ENCODE data around the gene CAVIN2.
"Not testable (repeated sequence)": the region's sequence is repeated elsewhere in the genome, so short reads cannot be mapped to it uniquely, and the experiment has no call there.

Gene CAVIN2

DNA sequence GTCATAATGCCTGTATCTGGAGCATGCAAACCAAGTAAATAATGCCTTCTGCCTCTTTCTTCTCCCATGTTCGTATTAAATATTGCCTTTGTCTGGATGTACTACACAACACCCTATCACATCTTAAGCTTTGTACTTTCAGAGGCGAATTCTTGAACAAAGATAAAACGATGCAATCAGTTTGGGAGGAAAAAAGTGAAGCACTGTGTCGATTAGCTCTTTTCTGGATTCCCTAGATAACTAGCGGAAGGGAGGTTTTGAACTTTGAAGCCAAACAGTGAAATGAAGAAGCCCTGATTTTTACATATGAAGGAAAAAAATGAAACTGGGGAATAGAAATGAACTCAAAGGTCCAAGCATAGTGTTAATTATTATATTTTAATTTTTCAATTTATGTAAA, 44.7 kb downstream of the CAVIN2 start:
- no peak for DNase-seq (ENCODE audit: low read depth in 2 of 2, low spot score in 1 of 2)

DNA sequence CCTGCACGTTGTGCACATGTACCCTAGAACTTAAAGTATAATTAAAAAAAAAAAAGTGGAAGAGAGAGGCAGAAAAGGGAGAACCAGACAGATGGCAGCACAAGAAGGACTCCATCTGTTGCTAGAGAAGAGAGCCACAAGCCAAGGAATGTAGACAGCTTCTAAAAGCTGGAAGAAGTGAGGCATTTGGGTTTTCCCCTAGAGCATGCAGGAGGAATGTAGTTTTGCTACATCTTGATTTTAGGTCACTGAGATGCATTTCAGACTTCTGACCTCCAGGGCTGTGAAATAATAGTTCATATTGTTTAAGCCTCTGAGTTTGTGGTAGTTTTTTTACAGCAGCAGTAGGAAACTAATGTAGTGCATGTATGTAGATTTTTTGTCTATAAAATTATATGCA, 46.0 kb downstream of the CAVIN2 start:
- DNase-seq (ENCODE audit: low read depth in 2 of 2, low spot score in 1 of 2) = no peak

DNA sequence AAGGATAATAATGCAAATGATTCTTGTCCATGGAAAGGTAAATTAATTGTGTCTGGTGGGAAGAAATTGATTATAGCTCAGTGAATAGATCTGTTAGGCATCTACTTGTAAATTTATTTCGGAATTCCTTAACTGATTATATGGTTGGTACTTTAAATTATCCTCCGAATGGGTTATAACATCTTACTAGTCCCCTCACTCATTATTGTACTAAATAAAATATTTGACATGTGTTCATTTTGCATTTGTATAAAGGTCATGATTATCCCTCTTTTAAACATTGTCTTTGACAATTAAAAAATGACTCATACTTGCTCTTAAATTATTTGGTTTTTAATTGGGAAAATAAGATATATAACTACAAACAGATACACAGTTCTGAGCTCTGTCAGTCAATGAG, 47.4 kb downstream of the CAVIN2 start:
- DNase-seq (ENCODE audit: low read depth in 2 of 2, low spot score in 1 of 2) = no peak

DNA sequence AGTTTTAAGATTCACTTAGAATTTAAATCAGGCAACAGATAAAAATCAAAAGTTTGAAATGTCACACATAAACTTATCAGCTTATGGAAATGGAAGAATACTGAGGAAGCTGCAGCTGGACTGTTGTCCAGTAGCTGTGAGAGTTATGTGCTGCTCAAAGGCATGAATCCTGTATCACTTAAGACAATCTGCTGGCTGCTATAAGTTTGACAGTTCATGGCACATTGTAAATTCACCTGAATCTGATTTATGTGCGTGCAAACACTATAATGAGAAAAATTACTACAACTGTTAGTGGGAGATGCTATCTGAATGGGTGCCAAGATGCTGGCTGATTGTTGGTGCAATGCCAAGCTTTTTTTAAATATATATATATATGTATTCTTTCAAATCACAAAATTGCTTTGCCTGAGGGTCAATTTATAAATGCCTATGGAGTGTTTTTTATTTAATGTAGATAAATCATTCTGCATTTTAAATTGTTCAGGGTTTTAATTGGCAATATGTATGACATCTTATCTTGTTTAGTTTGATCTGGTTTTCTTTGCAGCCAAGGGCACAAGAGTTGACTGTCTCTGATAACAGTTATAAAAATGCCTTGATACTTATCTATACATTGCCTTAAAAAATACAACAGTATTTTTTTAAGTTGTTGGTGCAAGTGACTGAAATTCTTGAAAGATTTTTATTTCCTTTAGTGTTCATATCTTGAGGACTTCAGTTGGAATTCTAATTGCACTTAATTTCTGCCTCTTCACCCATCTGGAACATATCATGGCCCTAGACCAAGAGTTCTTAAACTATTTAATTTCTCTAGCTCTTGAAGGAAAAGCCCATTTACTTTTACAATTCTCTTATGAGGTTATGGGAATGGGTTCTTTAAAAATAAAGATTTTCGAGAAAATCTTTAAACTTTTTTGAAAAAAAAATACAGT, 48.7 kb downstream of the CAVIN2 start:
- no peak for DNase-seq (ENCODE audit: low read depth in 2 of 2, low spot score in 1 of 2)

DNA sequence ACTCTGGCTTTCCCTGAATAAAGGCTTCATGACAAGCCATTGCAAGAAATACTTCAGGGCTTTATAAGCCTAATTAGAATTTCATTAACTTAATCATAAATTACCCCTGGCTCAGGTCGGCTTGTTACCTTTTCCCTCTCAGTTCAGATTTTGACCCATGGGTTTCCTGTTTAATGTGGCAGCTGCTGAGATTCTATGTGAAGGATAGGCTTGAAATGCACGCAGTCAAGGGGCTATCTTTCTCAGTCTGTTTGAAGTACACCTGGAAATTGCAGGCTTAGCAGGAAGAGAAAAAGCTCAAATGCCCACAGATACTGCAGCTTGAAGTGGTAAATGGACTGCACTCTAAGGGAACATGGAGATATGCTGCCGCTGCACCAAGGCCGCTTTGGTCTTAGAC, 49.4 kb downstream of the CAVIN2 start:
- no peak for DNase-seq (ENCODE audit: low read depth in 2 of 2, low spot score in 1 of 2)

DNA sequence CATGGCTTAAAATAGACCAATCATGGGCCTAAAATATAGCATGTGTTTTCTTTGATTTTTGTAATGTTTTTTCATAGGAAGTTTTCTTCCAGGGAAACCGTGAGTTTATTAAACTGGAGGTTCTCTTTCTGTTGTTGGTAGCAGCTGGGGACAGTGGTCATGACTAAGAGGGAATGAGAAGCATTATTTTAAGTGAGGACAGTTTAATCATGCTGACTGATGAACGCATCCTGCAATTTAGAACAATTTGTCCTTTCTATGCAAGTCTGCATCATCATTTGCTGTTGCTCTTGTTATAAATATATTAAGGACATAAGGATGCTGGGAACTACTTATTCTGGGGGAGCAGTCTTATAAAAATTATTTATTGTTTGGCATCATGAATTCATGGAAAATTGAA, 51.2 kb downstream of the CAVIN2 start:
- DNase-seq (ENCODE audit: low read depth in 2 of 2, low spot score in 1 of 2) = no peak

DNA sequence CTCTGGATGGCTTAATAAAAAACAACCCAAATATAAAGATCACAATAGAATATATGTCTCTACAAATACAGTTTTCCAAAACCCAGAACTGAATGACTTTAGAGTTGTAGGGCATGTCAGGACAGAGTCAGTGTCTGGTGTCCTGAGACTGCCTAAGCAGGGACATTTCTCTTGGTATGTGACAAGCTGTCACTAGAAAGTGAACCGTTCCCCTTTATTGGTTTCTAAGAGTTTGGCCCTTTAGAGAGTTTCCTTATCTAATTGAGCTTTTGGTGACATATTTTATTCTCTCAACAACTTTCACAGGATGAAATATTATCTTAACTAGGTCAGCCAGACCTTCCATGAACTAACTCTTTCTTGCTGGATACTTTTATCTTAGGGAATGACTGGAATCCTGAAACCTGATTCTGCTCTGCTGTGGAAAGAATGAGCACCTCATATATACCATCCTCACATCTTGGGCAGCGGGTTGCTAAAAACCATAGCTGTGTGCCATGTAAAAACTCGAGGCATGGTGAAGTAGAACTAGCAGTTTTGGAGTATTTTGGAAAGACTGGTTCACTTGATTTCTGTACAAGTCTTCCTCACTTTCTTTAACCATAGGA, 54.8 kb downstream of the CAVIN2 start:
- DNase-seq (ENCODE audit: low read depth in 2 of 2, low spot score in 1 of 2) = no peak

DNA sequence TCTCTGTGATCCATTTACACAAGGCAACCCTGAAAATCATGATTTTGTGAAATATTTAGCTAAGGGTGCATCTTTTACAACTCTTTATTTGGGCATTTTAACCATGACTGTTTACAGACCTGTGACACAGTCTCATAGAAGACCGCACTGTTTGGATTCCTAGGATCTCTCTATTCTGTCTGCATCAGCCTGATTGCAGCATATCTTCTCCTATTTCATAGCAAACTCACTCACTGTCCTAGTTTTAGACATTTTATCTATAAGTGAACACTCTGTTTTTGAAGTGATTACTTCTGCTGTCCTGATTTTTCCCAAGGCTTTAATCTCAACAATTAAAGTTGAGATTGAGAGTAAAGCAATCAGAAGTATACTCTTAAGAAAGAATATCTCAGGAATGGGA, 56.2 kb downstream of the CAVIN2 start:
- DNase-seq (ENCODE audit: low read depth in 2 of 2, low spot score in 1 of 2) = no peak

DNA sequence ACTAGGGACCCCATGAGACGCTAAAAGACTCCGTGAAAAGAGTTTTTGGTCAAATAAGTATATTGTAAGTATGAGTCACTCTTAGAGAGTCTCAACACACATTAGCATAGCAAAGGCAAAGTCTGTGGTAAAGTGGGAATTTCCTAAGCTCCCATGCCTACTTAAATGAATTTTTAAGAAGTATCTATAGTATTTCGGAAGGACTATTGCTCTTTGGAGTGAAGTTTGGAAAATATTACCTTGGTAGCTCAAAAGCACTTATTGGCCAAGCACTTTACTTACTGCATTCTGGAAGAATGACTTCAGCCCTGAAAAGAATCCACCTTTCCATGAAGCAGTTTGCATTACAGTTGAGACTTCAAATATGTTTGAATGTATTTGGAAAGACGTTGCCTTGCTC, 57.1 kb downstream of the CAVIN2 start:
- no peak for DNase-seq (ENCODE audit: low read depth in 2 of 2, low spot score in 1 of 2)

DNA sequence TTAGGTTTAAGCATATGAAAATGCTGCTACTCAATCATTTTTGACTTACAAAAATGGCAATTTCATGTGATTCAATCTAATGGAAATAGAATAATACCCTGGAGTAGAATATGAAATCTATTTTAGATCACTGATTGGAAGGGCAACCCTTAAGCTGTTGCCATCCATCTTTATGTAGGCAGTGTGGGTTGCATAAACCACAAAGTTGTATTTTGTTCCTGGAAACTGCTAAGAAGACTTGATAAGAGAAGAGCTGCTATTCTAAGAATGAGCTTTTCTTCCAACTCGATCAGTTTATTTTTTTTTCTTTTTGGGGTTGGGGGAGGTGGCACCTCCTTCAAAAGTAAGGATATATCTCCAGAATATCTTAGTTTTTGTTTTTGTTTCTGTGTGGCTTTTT, 60.2 kb downstream of the CAVIN2 start:
- DNase-seq (ENCODE audit: low read depth in 2 of 2, low spot score in 1 of 2) = no peak

DNA sequence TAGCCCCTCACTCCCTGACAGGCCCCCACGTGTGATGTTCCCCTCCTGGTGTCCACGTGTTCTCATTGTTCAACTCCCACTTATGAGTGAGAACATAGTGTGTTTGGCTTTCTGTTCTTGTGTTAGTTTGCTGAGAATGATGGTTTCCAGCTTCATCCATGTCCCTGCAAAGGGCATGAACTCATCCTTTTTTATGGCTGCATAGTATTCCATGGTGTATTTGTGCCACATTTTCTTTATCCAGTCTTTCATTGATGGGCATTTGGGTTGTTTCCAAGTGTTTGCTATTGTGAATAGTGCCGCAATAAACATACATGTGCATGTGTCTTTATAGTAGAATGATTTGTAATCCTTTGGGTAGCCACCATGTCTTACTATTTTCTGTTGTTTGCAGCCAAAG, 61.2 kb downstream of the CAVIN2 start:
- not testable (repeated sequence) for DNase-seq (ENCODE audit: low read depth in 2 of 2, low spot score in 1 of 2)

Data from stimulated activated CD8-positive, alpha-beta memory T cell treated with anti-CD3 and anti-CD28 coated beads, Interleukin-4, amount 100 ng/mL, for 4 hours (primary cell).